ENCODE measurements around the gene BCL2. TPM values are rescaled to one million over a fixed set of nuclear protein-coding genes. Genes with fewer than 3 reads are reported as not detected.
A peak's percentile ranks its signal among the peaks of the same experiment; 100 is the strongest.

The BCL2 gene
- total and polyA plus RNA-seq, 9 donors = 13.7 to 43.9 (median 35.7) TPM

DNA sequence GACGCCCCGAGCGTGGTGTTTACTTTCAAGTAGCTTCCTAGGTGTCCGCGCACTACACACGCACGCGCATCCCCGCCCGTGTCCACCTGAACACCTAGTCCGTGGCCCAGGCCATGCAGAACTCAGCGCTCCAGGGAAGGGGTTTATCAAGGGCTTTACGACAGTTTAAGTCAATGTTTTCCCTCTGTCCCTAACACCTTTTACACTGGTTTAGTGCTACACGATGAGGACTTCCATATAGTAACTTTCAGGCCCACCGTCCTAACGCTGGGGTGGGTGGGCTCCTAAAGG lies 1.4 kb upstream of the BCL2 start:
- Histone ChIP-seq H3K27me3 (no peaks in the 10 kb centered on the region), H3K4me3 (peak overlapping the region; percentile 73), H3K9me3 (no peaks in the 10 kb centered on the region), H3K36me3 (no peaks in the 10 kb centered on the region), H3K4me1 (ENCODE audit: insufficient read depth) (peaks cover 3% of the 10 kb centered on the region), H3K27ac (peak overlapping the region; percentile 79 to 86)
- intact Hi-C loops (cut with DNase I) = loop anchor here in 3 of 4 donors (5.0 kb wide), 2 partner anchors 294 to 304 kb away; no protein-coding TSS in a partner anchor
- WGBS, 3 donors = 58 to 64% (median 58%) methylated on average over 16 of the region's 16 CpGs
- no peak for TF ChIP-seq EP300 (IDR thresholded peaks at IDR 0.05)
- no peak for TF ChIP-seq POLR2A (IDR thresholded peaks at IDR 0.05)
- TF ChIP-seq, protein P1, sequence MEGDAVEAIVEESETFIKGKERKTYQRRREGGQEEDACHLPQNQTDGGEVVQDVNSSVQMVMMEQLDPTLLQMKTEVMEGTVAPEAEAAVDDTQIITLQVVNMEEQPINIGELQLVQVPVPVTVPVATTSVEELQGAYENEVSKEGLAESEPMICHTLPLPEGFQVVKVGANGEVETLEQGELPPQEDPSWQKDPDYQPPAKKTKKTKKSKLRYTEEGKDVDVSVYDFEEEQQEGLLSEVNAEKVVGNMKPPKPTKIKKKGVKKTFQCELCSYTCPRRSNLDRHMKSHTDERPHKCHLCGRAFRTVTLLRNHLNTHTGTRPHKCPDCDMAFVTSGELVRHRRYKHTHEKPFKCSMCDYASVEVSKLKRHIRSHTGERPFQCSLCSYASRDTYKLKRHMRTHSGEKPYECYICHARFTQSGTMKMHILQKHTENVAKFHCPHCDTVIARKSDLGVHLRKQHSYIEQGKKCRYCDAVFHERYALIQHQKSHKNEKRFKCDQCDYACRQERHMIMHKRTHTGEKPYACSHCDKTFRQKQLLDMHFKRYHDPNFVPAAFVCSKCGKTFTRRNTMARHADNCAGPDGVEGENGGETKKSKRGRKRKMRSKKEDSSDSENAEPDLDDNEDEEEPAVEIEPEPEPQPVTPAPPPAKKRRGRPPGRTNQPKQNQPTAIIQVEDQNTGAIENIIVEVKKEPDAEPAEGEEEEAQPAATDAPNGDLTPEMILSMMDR (IDR thresholded peaks at IDR 0.05) = no peak
- DNase-seq = no peak

DNA sequence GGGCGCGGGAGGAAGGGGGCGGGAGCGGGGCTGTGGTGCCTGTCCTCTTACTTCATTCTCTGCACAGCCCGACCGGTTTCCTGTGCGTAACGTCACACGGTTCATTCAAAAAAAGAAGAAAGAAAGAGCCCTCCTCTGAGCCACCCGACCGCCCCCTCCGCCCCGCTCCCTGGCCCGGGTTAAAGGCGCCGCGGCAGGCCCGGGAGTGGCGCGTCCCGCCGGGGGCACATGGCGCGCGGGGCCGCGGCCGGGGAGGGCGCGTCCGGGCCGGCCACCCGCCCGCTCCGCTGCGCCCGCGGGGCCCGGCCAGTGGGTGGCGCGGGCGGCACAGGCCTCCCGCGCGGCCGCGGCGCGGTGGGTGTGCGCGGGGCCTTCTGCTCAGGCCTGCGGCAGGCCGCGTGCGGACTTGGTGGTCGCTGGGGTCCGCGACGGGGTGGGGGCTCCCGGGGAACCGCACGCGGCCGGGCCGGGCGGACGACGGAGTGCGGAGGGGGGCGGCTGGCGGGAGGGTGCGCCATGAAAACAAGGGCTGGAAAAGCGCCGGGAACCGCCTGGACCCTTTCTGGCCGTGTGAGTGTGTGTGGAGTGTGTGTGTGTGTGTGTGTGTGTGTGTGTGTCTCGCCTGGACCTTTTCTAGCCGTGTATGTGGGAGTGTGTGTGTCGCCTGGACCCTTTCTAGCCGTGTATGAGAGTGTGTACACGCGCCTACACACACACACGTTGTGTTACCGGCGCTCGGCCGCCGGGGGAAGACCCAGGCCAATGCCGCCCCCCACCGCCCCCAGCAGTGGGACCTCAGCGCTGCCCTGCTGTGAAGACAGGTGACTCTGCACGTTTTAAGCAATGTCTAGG lies 780 bp upstream of the BCL2 start:
- H3K4me3 ChIP-seq = peak overlapping the region; percentile 73
- no peaks in the 10 kb centered on the region for H3K36me3 ChIP-seq
- H3K27ac ChIP-seq = peak overlapping the region; percentile 79 to 86
- TF ChIP-seq, protein P1 (IDR thresholded peaks at IDR 0.05) = peak in 2 of 3 donors; percentile 7 to 35
- TF ChIP-seq POLR2A (IDR thresholded peaks at IDR 0.05) (no peak), EP300 (IDR thresholded peaks at IDR 0.05) (no peak)
- H3K4me1 ChIP-seq (ENCODE audit: insufficient read depth) = peaks cover 3% of the 10 kb centered on the region
- H3K27me3 ChIP-seq = no peaks in the 10 kb centered on the region
- no peaks in the 10 kb centered on the region for H3K9me3 ChIP-seq
- 1 to 2% (median 1%) methylated on average over 71 to 92 of the region's 92 CpGs for WGBS, 3 donors
- intact Hi-C loops (cut with DNase I) = loop anchor here in 3 of 4 donors (5.0 kb wide), 2 partner anchors 293 to 303 kb away; no protein-coding TSS in a partner anchor
- peak; percentile 79 to 84 (median 81) for DNase-seq

DNA sequence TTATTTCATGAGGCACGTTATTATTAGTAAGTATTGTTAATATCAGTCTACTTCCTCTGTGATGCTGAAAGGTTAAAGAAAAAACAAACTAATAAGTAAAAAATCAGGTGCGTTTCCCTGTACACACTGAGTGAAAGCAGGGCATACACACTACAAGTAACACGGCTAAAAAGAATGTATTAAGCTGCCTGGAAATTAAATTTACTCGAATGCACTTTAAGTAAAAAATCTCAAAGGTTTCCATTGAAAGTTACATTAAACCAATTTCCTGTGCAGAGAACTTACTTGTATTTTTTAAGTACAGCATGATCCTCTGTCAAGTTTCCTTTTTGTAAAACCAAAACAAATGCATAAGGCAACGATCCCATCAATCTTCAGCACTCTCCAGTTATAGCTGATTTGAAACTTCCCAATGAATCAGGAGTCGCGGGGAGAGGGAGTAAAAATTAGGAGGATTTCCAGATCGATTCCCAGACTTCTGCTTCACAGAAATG lies 633 bp downstream of the BCL2 start:
- Histone ChIP-seq H3K9me3 (no peaks in the 10 kb centered on the region), H3K36me3 (no peaks in the 10 kb centered on the region), H3K27me3 (no peaks in the 10 kb centered on the region), H3K27ac (peak overlapping the region in 1 of 2 donors; percentile 79), H3K4me1 (ENCODE audit: insufficient read depth) (peaks cover 4% of the 10 kb centered on the region), H3K4me3 (peak overlapping the region; percentile 73)
- TF ChIP-seq, protein P1 (IDR thresholded peaks at IDR 0.05) = no peak
- TF ChIP-seq POLR2A (IDR thresholded peaks at IDR 0.05) (no peak), EP300 (IDR thresholded peaks at IDR 0.05) (no peak)
- 0 to 1% (median 1%) methylated on average over 8 of the region's 8 CpGs for WGBS, 3 donors
- DNase-seq = no peak
- intact Hi-C loops (cut with DNase I) = loop anchor here (5.0 to 10.0 kb wide), 5 partner anchors 37 to 187 kb away; no protein-coding TSS in a partner anchor

DNA sequence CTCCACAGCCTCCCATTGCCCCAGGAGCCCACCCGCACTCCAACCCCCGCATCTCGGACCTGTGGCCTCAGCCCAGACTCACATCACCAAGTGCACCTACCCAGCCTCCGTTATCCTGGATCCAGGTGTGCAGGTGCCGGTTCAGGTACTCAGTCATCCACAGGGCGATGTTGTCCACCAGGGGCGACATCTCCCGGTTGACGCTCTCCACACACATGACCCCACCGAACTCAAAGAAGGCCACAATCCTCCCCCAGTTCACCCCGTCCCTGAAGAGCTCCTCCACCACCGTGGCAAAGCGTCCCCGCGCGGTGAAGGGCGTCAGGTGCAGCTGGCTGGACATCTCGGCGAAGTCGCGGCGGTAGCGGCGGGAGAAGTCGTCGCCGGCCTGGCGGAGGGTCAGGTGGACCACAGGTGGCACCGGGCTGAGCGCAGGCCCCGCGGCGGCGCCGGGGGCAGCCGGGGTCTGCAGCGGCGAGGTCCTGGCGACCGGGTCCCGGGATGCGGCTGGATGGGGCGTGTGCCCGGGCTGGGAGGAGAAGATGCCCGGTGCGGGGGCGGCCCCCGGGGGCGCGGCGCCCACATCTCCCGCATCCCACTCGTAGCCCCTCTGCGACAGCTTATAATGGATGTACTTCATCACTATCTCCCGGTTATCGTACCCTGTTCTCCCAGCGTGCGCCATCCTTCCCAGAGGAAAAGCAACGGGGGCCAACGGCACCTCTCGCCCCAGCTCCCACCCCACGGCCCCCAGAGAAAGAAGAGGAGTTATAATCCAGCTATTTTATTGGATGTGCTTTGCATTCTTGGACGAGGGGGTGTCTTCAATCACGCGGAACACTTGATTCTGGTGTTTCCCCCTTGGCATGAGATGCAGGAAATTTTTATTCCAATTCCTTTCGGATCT lies 1.3 kb downstream of the BCL2 start:
- intact Hi-C loops (cut with DNase I) = loop anchor here (5.0 to 10.0 kb wide), 5 partner anchors 36 to 186 kb away; no protein-coding TSS in a partner anchor
- H3K27me3 ChIP-seq = no peaks in the 10 kb centered on the region
- DNase-seq = peak; percentile 77 to 84 (median 83)
- TF ChIP-seq EP300 (IDR thresholded peaks at IDR 0.05) (no peak), POLR2A (IDR thresholded peaks at IDR 0.05) (peak; percentile 16)
- TF ChIP-seq, protein P1 (IDR thresholded peaks at IDR 0.05) = peak; percentile 61 to 94 (median 83)
- H3K36me3 ChIP-seq = no peaks in the 10 kb centered on the region
- H3K27ac ChIP-seq = peak overlapping the region; percentile 69 to 77
- peaks cover 4% of the 10 kb centered on the region for H3K4me1 ChIP-seq (ENCODE audit: insufficient read depth)
- 0 to 1% (median 0%) methylated on average over 65 to 66 of the region's 66 CpGs for WGBS, 3 donors
- no peaks in the 10 kb centered on the region for H3K9me3 ChIP-seq
- H3K4me3 ChIP-seq = peak overlapping the region; percentile 73

Data from ovary (tissue), 9 donors.